GM19043 (cell line): ENCODE results near the gene RAI14.
"Not testable (repeated sequence)": the region's sequence is repeated elsewhere in the genome, so short reads cannot be mapped to it uniquely, and the experiment has no call there.

ENCODE experiments used
- ATAC-seq: cut with Tn5 transposase; IDR thresholded peaks from one replicate; pipeline ENCODE4 v1.9.1; 2021; ENCODE audit warnings: low read depth; ENCODE audit not compliant: unreplicated experiment

RAI14 gene

GRCh38 chr5:34697308-34698108 lies 41.4 kb downstream of the RAI14 start:
- ATAC-seq = no peak

- ATAC-seq = no peak
Observed at GRCh38 chr5:34698109-34698419, 41.9 kb downstream of the RAI14 start.

- ATAC-seq = no peak
Observed at GRCh38 chr5:34698754-34699153, 42.6 kb downstream of the RAI14 start.

GRCh38 chr5:34699155-34700077 lies 43.3 kb downstream of the RAI14 start:
- no peak for ATAC-seq

GRCh38 chr5:34700078-34700452 lies 43.9 kb downstream of the RAI14 start:
- no peak for ATAC-seq

GRCh38 chr5:34701442-34701841 lies 45.3 kb downstream of the RAI14 start:
- not testable (repeated sequence) for ATAC-seq

- ATAC-seq = no peak
Observed at GRCh38 chr5:34703767-34704713, 47.9 kb downstream of the RAI14 start.

- no peak for ATAC-seq
Observed at GRCh38 chr5:34706084-34706483, 50.0 kb downstream of the RAI14 start.

GRCh38 chr5:34707451-34708107 lies 51.5 kb downstream of the RAI14 start:
- ATAC-seq = no peak

- ATAC-seq = no peak
Observed at GRCh38 chr5:34708777-34709176, 52.6 kb downstream of the RAI14 start.

- ATAC-seq = no peak
Observed at GRCh38 chr5:34709861-34710673, 53.9 kb downstream of the RAI14 start.

- no peak for ATAC-seq
Observed at GRCh38 chr5:34712565-34712964, 56.4 kb downstream of the RAI14 start.

GRCh38 chr5:34715711-34716110 lies 59.6 kb downstream of the RAI14 start:
- ATAC-seq = no peak

GRCh38 chr5:34716986-34717385 lies 60.9 kb downstream of the RAI14 start:
- ATAC-seq = no peak

- no peak for ATAC-seq
Observed at GRCh38 chr5:34717426-34718327, 61.5 kb downstream of the RAI14 start.

GRCh38 chr5:34718516-34718915 lies 62.4 kb downstream of the RAI14 start:
- no peak for ATAC-seq

GRCh38 chr5:34719029-34719428 lies 62.9 kb downstream of the RAI14 start:
- ATAC-seq = no peak

GRCh38 chr5:34721327-34721726 lies 65.2 kb downstream of the RAI14 start:
- ATAC-seq = no peak
